Lower lobe of right lung (tissue), 2 donors: Measurements from ENCODE around the gene RHCE. TPM values are rescaled to one million over a fixed set of nuclear protein-coding genes. Genes with fewer than 3 reads are reported as not detected.

Source experiments
- ATAC-seq, 2 donors: fragments of 200-7000 bp; cut with Tn5 transposase; one replicate each; pipeline ENCODE4 v1.9.1; 2020 to 2022; ENCODE audit warnings: mild to moderate bottlenecking in 2 of 2, moderate library complexity in 2 of 2
- DNase-seq: peaks from one replicate; pipeline ENCODE4 v3.0.0-alpha.2; 2020
- H3K27ac ChIP-seq: fragments of 200-600 bp; one replicate; pipeline ENCODE4 v1.8.0; 2022
- H3K27me3 ChIP-seq: fragments of 200-600 bp; one replicate; pipeline ENCODE4 v1.8.0; 2022; ENCODE audit warnings: low read depth
- H3K36me3 ChIP-seq: fragments of 200-600 bp; one replicate; pipeline ENCODE4 v1.8.0; 2022; ENCODE audit warnings: mild to moderate bottlenecking
- H3K4me1 ChIP-seq: fragments of 200-600 bp; one replicate; pipeline ENCODE4 v1.8.0; 2022
- H3K4me3 ChIP-seq: fragments of 200-600 bp; one replicate; pipeline ENCODE4 v1.8.0; 2022; ENCODE audit warnings: mild to moderate bottlenecking
- H3K9me3 ChIP-seq: fragments of 200-600 bp; one replicate; pipeline ENCODE4 v1.8.0; 2022
- intact Hi-C: fragments of 100-400 bp; cut with DNase I; formaldehyde crosslinking; loops from one replicate; pipeline ENCODE4 v1.11.0; 2022
- total RNA-seq: library from RNA; stranded (reverse); fragmentation: NEBNext Ultra II Directional; extraction: Animal tissue kit (Norgen Biotek cat#: 25700); gene quantifications from one replicate; pipeline ENCODE4 v1.2.1, GENCODE V29; 2021
- TF ChIP-seq, protein P1 (sequence below): fragments of 200-600 bp; IDR thresholded peaks from one replicate; pipeline ENCODE4 v1.8.0; 2022; ENCODE audit warnings: antibody characterized with exemption, mild to moderate bottlenecking
- donor health status: DM: no; HTN: yes; CAD: no; lungs with severe emphysema.

RHCE gene
- total RNA-seq, 1 donor from 2014 or later: 0.65 TPM

- intact Hi-C loops: no loop called here
- Histone ChIP-seq H3K27ac (no peak overlapping the region), H3K4me3 (no peak overlapping the region), H3K27me3 (no peaks in the 10 kb centered on the region), H3K4me1 (no peaks in the 10 kb centered on the region), H3K36me3 (peaks cover 90% of the 10 kb centered on the region), H3K9me3 (no peaks in the 10 kb centered on the region)
- TF ChIP-seq, protein P1, sequence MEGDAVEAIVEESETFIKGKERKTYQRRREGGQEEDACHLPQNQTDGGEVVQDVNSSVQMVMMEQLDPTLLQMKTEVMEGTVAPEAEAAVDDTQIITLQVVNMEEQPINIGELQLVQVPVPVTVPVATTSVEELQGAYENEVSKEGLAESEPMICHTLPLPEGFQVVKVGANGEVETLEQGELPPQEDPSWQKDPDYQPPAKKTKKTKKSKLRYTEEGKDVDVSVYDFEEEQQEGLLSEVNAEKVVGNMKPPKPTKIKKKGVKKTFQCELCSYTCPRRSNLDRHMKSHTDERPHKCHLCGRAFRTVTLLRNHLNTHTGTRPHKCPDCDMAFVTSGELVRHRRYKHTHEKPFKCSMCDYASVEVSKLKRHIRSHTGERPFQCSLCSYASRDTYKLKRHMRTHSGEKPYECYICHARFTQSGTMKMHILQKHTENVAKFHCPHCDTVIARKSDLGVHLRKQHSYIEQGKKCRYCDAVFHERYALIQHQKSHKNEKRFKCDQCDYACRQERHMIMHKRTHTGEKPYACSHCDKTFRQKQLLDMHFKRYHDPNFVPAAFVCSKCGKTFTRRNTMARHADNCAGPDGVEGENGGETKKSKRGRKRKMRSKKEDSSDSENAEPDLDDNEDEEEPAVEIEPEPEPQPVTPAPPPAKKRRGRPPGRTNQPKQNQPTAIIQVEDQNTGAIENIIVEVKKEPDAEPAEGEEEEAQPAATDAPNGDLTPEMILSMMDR: no peak
- ATAC-seq (no peak), DNase-seq (no peak)
Measured at GRCh38 chr1:25356848-25357247, 63.8 kb downstream of the RHCE start.

DNA sequence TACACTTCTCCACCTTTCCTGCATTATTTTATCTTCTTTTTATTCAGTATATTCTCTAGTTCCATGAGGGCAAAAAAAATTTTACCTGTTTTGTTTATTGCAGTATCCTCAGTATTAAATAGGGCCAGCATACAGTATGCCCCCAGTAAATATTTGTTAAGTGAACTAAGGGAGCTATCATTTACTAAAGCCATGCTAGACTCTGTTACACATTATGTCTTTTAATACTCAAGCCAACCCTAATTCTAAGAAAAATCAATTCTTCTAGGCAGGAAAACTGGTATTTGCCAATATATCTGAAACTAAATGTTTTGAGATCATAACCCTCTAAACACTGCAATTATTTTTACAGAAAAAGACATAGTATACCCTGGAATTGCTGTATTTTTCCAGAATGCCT, 64.2 kb downstream of the RHCE start:
- H3K9me3 ChIP-seq: no peaks in the 10 kb centered on the region
- intact Hi-C loops: no loop called here
- H3K27me3 ChIP-seq: no peaks in the 10 kb centered on the region
- H3K4me1 ChIP-seq: no peaks in the 10 kb centered on the region
- H3K4me3 ChIP-seq: no peak overlapping the region
- DNase-seq: no peak
- H3K27ac ChIP-seq: no peak overlapping the region
- ATAC-seq: no peak
- TF ChIP-seq, protein P1: no peak
- H3K36me3 ChIP-seq: peaks cover 90% of the 10 kb centered on the region

- Histone ChIP-seq H3K36me3 (peaks cover 88% of the 10 kb centered on the region), H3K27ac (no peak overlapping the region), H3K4me1 (no peaks in the 10 kb centered on the region), H3K9me3 (no peaks in the 10 kb centered on the region), H3K4me3 (no peak overlapping the region), H3K27me3 (no peaks in the 10 kb centered on the region)
- intact Hi-C loops: no loop called here
- DNase-seq: no peak
- no peak for ATAC-seq
- TF ChIP-seq, protein P1: no peak
Measured at GRCh38 chr1:25355841-25356395, 64.7 kb downstream of the RHCE start.

- ATAC-seq: no peak
- no peaks in the 10 kb centered on the region for H3K9me3 ChIP-seq
- H3K27ac ChIP-seq: no peak overlapping the region
- no peaks in the 10 kb centered on the region for H3K4me1 ChIP-seq
- no peaks in the 10 kb centered on the region for H3K27me3 ChIP-seq
- peaks cover 93% of the 10 kb centered on the region for H3K36me3 ChIP-seq
- H3K4me3 ChIP-seq: no peak overlapping the region
- TF ChIP-seq, protein P1: no peak
- DNase-seq: no peak
- intact Hi-C loops: no loop called here
Measured at GRCh38 chr1:25349606-25350005, 71.0 kb downstream of the RHCE start.

- DNase-seq (no peak), ATAC-seq (no peak)
- H3K4me3 ChIP-seq: no peak overlapping the region
- intact Hi-C loops: no loop called here
- H3K9me3 ChIP-seq: no peaks in the 10 kb centered on the region
- H3K4me1 ChIP-seq: no peaks in the 10 kb centered on the region
- no peak overlapping the region for H3K27ac ChIP-seq
- TF ChIP-seq, protein P1: no peak
- no peaks in the 10 kb centered on the region for H3K27me3 ChIP-seq
- H3K36me3 ChIP-seq: peaks cover 93% of the 10 kb centered on the region
Measured at GRCh38 chr1:25347556-25347955, 73.1 kb downstream of the RHCE start.
